M059J (cell line): ENCODE data around the gene IL3RA. TPM values are rescaled to one million over a fixed set of nuclear protein-coding genes. Genes with fewer than 3 reads are reported as not detected.
"Not testable (repeated sequence)": the region's sequence is repeated elsewhere in the genome, so short reads cannot be mapped to it uniquely, and the experiment has no call there.

Experiments used
- DNase-seq: peaks from one replicate; pipeline ENCODE4 v3.0.0-alpha.2; 2012; ENCODE audit warnings: low read depth
- total RNA-seq: library from RNA; depleted of rRNA; stranded (reverse); fragments of >200 nt; shearing (Covaris generic); gene quantifications from 2 replicates; pipeline ENCODE4 v1.2.3, GENCODE V29; 2014

Gene IL3RA
- total RNA-seq, 1 experiment from 2014 or later = not detected

GRCh38 chrX:1398431-1399340, 62.1 kb downstream of the IL3RA start:
- no peak for DNase-seq

- DNase-seq = no peak
These were observed 63.5 kb downstream of the IL3RA start for GRCh38 chrX:1400049-1400448.

GRCh38 chrX:1400742-1401471, 64.3 kb downstream of the IL3RA start:
- DNase-seq = no peak

- no peak for DNase-seq
These were observed 65.2 kb downstream of the IL3RA start for GRCh38 chrX:1401611-1402430.

GRCh38 chrX:1403228-1403627, 66.6 kb downstream of the IL3RA start:
- DNase-seq = no peak

GRCh38 chrX:1403867-1404266, 67.3 kb downstream of the IL3RA start:
- not testable (repeated sequence) for DNase-seq

- DNase-seq = not testable (repeated sequence)
These were observed 69.2 kb downstream of the IL3RA start for GRCh38 chrX:1405769-1406168.

GRCh38 chrX:1407035-1407434, 70.5 kb downstream of the IL3RA start:
- no peak for DNase-seq

GRCh38 chrX:1411326-1411725, 74.7 kb downstream of the IL3RA start:
- no peak for DNase-seq

- no peak for DNase-seq
These were observed 76.1 kb downstream of the IL3RA start for GRCh38 chrX:1412551-1413161.

- DNase-seq = no peak
These were observed 79.8 kb downstream of the IL3RA start for GRCh38 chrX:1416327-1416784.

- DNase-seq = no peak
These were observed 80.6 kb downstream of the IL3RA start for GRCh38 chrX:1416965-1417760.

GRCh38 chrX:1417921-1418771, 81.6 kb downstream of the IL3RA start:
- DNase-seq = no peak

- no peak for DNase-seq
These were observed 82.4 kb downstream of the IL3RA start for GRCh38 chrX:1418901-1419544.

GRCh38 chrX:1419545-1420355, 83.2 kb downstream of the IL3RA start:
- no peak for DNase-seq

GRCh38 chrX:1420371-1420770, 83.8 kb downstream of the IL3RA start:
- DNase-seq = no peak

- DNase-seq = no peak
These were observed 85.0 kb downstream of the IL3RA start for GRCh38 chrX:1421433-1422134.

GRCh38 chrX:1422135-1422465, 85.5 kb downstream of the IL3RA start:
- DNase-seq = no peak
